Karpas-422 (cell line): ENCODE results near the gene CDC6. TPM values are rescaled to one million over a fixed set of nuclear protein-coding genes. Genes with fewer than 3 reads are reported as not detected.

Experiments used
- DNase-seq: peaks from one replicate; pipeline ENCODE4 v3.0.0-alpha.2; 2015
- H2AFZ ChIP-seq: fragments of 200-600 bp; sonication (generic); 2 replicates; pipeline ENCODE4 v1.6.1; 2014; ENCODE audit warnings: antibody characterized with exemption, low read length, mixed read lengths
- H3K27ac ChIP-seq: fragments of 200-600 bp; sonication (generic); 2 replicates; pipeline ENCODE4 v1.5.1; 2014; ENCODE audit warnings: mild to moderate bottlenecking, low read length, moderate library complexity
- H3K27me3 ChIP-seq: fragments of 200-600 bp; sonication (generic); 2 replicates; pipeline ENCODE4 v1.6.1; 2014; ENCODE audit warnings: low read length, mixed read lengths
- H3K36me3 ChIP-seq: fragments of 200-600 bp; sonication (generic); 2 replicates; pipeline ENCODE4 v1.6.1; 2014; ENCODE audit warnings: low read length, mixed read lengths; ENCODE audit not compliant: insufficient read depth
- H3K4me1 ChIP-seq: fragments of 200-600 bp; sonication (generic); 2 replicates; pipeline ENCODE4 v1.6.1; 2014; ENCODE audit warnings: mild to moderate bottlenecking, low read length, mixed read lengths
- H3K4me2 ChIP-seq: fragments of 200-600 bp; sonication (generic); 2 replicates; pipeline ENCODE4 v1.6.1; 2014; ENCODE audit warnings: low read length, low read depth, mild to moderate bottlenecking; ENCODE audit not compliant: poor library complexity, severe bottlenecking
- H3K4me3 ChIP-seq: fragments of 200-600 bp; sonication (generic); 2 replicates; pipeline ENCODE4 v1.5.1; 2014; ENCODE audit warnings: mild to moderate bottlenecking, antibody characterized with exemption, low read length, mixed read lengths
- H3K79me2 ChIP-seq: fragments of 200-600 bp; sonication (generic); 2 replicates; pipeline ENCODE4 v1.6.1; 2014; ENCODE audit warnings: mild to moderate bottlenecking, low read length, mixed read lengths
- H3K9ac ChIP-seq: fragments of 200-600 bp; sonication (generic); 2 replicates; pipeline ENCODE4 v1.6.0; 2014; ENCODE audit warnings: low read length
- H3K9me2 ChIP-seq: fragments of 200-600 bp; sonication (generic), shearing (Covaris generic); replicated peaks from 2 replicates; pipeline ENCODE4 v1.6.0; 2014; ENCODE audit warnings: mild to moderate bottlenecking, low read length, moderate library complexity; ENCODE audit not compliant: insufficient read depth
- H3K9me3 ChIP-seq: fragments of 300-700, 200-600 bp; sonication (generic); 2 replicates; pipeline ENCODE4 v1.6.1; 2014; ENCODE audit warnings: low read length, mixed read lengths
- H4K20me1 ChIP-seq: fragments of 200-600 bp; sonication (generic); 2 replicates; pipeline ENCODE4 v1.6.1; 2014; ENCODE audit warnings: mild to moderate bottlenecking, antibody characterized with exemption, low read length, low read depth; ENCODE audit not compliant: insufficient read depth
- total RNA-seq: library from RNA; depleted of rRNA; stranded (reverse); fragments of >200 nt; shearing (Covaris generic); gene quantifications from 2 replicates; pipeline ENCODE4 v1.2.3, GENCODE V29; 2014; ENCODE audit warnings: low replicate concordance

Gene CDC6
- total RNA-seq, 1 experiment from 2014 or later = 16.4 TPM

- peak overlapping the region; percentile 45; the same call in 1 of the 2 replicates for H3K4me3 ChIP-seq
- peak overlapping the region; percentile 57; the same call in 1 of the 2 replicates for H3K9ac ChIP-seq
- H4K20me1 ChIP-seq = no peaks in the 10 kb centered on the region
- no peaks in the 10 kb centered on the region for H3K36me3 ChIP-seq
- no peaks in the 10 kb centered on the region for H3K27me3 ChIP-seq
- no peak overlapping the region for H2AFZ ChIP-seq
- H3K4me1 ChIP-seq = peaks cover 60% of the 10 kb centered on the region
- peaks cover 62% of the 10 kb centered on the region for H3K79me2 ChIP-seq
- no peak for DNase-seq
- peak overlapping the region; percentile 61 for H3K4me2 ChIP-seq
- peak overlapping the region; percentile 64 for H3K27ac ChIP-seq
- H3K9me2 ChIP-seq = no peaks in the 10 kb centered on the region
- no peaks in the 10 kb centered on the region for H3K9me3 ChIP-seq
These were observed 43.3 kb downstream of the CDC6 start for GRCh38 chr17:40330850-40331470.

- no peak for DNase-seq
- no peak overlapping the region for H3K4me2 ChIP-seq
These were observed 44.3 kb downstream of the CDC6 start for GRCh38 chr17:40331743-40332641.

GRCh38 chr17:40333781-40334448, 46.2 kb downstream of the CDC6 start:
- Histone ChIP-seq H2AFZ (no peak overlapping the region), H3K4me2 (no peak overlapping the region), H3K36me3 (no peaks in the 10 kb centered on the region), H3K9me2 (no peaks in the 10 kb centered on the region), H3K9ac (no peak overlapping the region), H3K9me3 (no peaks in the 10 kb centered on the region), H3K4me3 (no peak overlapping the region), H3K4me1 (peaks cover 36% of the 10 kb centered on the region), H3K79me2 (peaks cover 33% of the 10 kb centered on the region), H4K20me1 (peaks cover 2% of the 10 kb centered on the region; the same call in 1 of the 2 replicates), H3K27me3 (no peaks in the 10 kb centered on the region), H3K27ac (no peak overlapping the region)
- DNase-seq = no peak

More at GRCh38 chr17:40331743-40332641, 44.3 kb downstream of the CDC6 start:
- Histone ChIP-seq H3K27me3 (no peaks in the 10 kb centered on the region), H2AFZ (no peak overlapping the region), H3K4me3 (no peak overlapping the region), H3K9me3 (no peaks in the 10 kb centered on the region), H3K9me2 (no peaks in the 10 kb centered on the region), H3K27ac (no peak overlapping the region), H3K9ac (no peak overlapping the region), H3K36me3 (no peaks in the 10 kb centered on the region), H4K20me1 (peaks cover under 1% of the 10 kb centered on the region; the same call in 1 of the 2 replicates), H3K79me2 (peaks cover 51% of the 10 kb centered on the region), H3K4me1 (peaks cover 49% of the 10 kb centered on the region)

DNA sequence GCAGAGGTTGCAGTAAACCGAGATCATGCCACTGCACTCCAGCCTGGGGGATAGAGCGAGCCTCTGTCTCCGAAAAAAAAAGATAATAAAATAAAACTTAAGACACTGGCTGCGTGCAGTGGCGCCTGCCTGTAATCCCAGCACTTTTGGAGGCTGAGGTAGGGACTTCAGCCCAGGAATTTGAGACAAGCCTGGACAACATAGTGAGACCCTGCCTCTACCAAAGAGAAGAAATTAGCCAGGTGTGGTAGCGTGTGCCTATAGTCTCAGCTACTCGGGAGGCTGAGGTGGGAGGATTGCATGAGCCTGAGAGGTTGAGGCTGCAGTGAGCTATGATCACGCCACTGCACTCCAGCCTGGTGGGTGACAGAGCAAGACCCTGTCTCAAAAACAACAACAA, 47.9 kb downstream of the CDC6 start:
- H4K20me1 ChIP-seq = peaks cover 2% of the 10 kb centered on the region; the same call in 1 of the 2 replicates
- peaks cover 29% of the 10 kb centered on the region for H3K4me1 ChIP-seq
- H2AFZ ChIP-seq = no peak overlapping the region
- no peaks in the 10 kb centered on the region for H3K9me3 ChIP-seq
- H3K4me3 ChIP-seq = no peak overlapping the region
- H3K79me2 ChIP-seq = peaks cover 22% of the 10 kb centered on the region
- no peaks in the 10 kb centered on the region for H3K27me3 ChIP-seq
- no peaks in the 10 kb centered on the region for H3K36me3 ChIP-seq
- H3K4me2 ChIP-seq = no peak overlapping the region
- no peak overlapping the region for H3K27ac ChIP-seq
- no peaks in the 10 kb centered on the region for H3K9me2 ChIP-seq
- no peak overlapping the region for H3K9ac ChIP-seq
- no peak for DNase-seq

- Histone ChIP-seq H3K27ac (no peak overlapping the region), H4K20me1 (peaks cover 4% of the 10 kb centered on the region; the same call in 1 of the 2 replicates), H2AFZ (no peak overlapping the region), H3K4me2 (no peak overlapping the region), H3K27me3 (no peaks in the 10 kb centered on the region), H3K4me1 (peaks cover 42% of the 10 kb centered on the region), H3K4me3 (no peak overlapping the region), H3K79me2 (peaks cover 13% of the 10 kb centered on the region; the same call in 1 of the 2 replicates), H3K9me3 (no peaks in the 10 kb centered on the region), H3K9ac (no peak overlapping the region), H3K36me3 (no peaks in the 10 kb centered on the region), H3K9me2 (no peaks in the 10 kb centered on the region)
- DNase-seq = no peak
These were observed 49.7 kb downstream of the CDC6 start for GRCh38 chr17:40337351-40337750.

DNA sequence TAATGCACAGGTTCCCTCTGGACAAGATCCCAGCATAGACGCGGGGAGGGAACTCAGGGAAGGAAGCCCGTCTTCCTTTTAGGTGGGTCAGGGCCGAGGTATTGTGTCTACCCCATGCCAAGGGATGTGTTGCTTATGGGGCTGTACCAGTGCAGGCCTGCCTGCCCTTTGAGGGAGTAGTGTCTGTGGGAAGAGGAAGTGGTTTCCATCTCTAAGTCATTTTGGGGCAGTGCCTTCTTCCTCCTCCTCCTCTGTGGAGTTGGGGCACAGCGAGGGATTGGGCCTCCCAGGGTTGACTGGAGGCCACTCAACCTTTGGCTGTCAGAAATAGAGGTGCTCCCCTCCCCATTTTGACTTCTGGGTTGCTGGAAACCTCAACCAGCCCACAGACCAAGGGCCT, 50.4 kb downstream of the CDC6 start:
- no peak overlapping the region for H2AFZ ChIP-seq
- no peak overlapping the region for H3K27ac ChIP-seq
- H3K4me3 ChIP-seq = no peak overlapping the region
- no peaks in the 10 kb centered on the region for H3K36me3 ChIP-seq
- H3K79me2 ChIP-seq = peaks cover 13% of the 10 kb centered on the region; the same call in 1 of the 2 replicates
- no peaks in the 10 kb centered on the region for H3K9me3 ChIP-seq
- H3K9me2 ChIP-seq = no peaks in the 10 kb centered on the region
- no peak for DNase-seq
- no peak overlapping the region for H3K9ac ChIP-seq
- H3K27me3 ChIP-seq = no peaks in the 10 kb centered on the region
- no peak overlapping the region for H3K4me2 ChIP-seq
- peaks cover 11% of the 10 kb centered on the region; the same call in 1 of the 2 replicates for H4K20me1 ChIP-seq
- peaks cover 49% of the 10 kb centered on the region for H3K4me1 ChIP-seq

GRCh38 chr17:40338941-40339649, 51.4 kb downstream of the CDC6 start:
- no peak overlapping the region for H3K27ac ChIP-seq

More at GRCh38 chr17:40338941-40339649, 51.4 kb downstream of the CDC6 start:
- no peak overlapping the region for H3K4me2 ChIP-seq
- no peaks in the 10 kb centered on the region for H3K36me3 ChIP-seq
- peaks cover 54% of the 10 kb centered on the region for H3K4me1 ChIP-seq
- no peaks in the 10 kb centered on the region for H3K27me3 ChIP-seq
- H3K9me2 ChIP-seq = no peaks in the 10 kb centered on the region
- peaks cover 10% of the 10 kb centered on the region; the same call in 1 of the 2 replicates for H3K79me2 ChIP-seq
- peaks cover 21% of the 10 kb centered on the region; the same call in 1 of the 2 replicates for H4K20me1 ChIP-seq
- no peak overlapping the region for H3K4me3 ChIP-seq
- no peak overlapping the region for H2AFZ ChIP-seq
- no peaks in the 10 kb centered on the region for H3K9me3 ChIP-seq
- H3K9ac ChIP-seq = no peak overlapping the region
- DNase-seq = no peak
